ENCODE measurements around the gene NECAB3.

DNA sequence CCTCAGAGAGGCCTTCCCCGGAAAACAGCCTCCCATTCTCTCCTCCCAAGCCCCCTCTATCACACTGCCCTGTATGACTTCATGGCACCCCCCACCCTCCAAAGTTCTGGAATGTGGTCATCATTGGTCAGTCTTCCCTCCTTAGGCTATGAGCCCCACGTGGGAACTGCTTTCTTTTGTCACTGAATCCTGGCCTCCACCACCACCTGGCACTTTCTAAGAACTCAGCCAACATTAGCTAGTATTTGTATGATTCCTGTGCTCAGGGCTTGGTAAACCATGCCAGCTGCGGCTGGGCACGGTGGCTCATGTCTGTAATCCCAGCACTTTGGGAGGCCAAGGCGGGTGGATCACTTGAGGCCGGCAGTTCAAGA lies 20.4 kb upstream of the NECAB3 start:
- TF ChIP-seq, protein P1, sequence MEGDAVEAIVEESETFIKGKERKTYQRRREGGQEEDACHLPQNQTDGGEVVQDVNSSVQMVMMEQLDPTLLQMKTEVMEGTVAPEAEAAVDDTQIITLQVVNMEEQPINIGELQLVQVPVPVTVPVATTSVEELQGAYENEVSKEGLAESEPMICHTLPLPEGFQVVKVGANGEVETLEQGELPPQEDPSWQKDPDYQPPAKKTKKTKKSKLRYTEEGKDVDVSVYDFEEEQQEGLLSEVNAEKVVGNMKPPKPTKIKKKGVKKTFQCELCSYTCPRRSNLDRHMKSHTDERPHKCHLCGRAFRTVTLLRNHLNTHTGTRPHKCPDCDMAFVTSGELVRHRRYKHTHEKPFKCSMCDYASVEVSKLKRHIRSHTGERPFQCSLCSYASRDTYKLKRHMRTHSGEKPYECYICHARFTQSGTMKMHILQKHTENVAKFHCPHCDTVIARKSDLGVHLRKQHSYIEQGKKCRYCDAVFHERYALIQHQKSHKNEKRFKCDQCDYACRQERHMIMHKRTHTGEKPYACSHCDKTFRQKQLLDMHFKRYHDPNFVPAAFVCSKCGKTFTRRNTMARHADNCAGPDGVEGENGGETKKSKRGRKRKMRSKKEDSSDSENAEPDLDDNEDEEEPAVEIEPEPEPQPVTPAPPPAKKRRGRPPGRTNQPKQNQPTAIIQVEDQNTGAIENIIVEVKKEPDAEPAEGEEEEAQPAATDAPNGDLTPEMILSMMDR (conservative IDR thresholded peaks at IDR 0.05; ENCODE audit: low read depth, low read length): no peak
- no peak for TF ChIP-seq MXI1 (IDR thresholded peaks at IDR 0.05; ENCODE audit: borderline replicate concordance, low read depth, low read length)

Data from IMR-90 (cell line).